ENCODE results near the gene ASTN2.

ASTN2 gene

GRCh38 chr9:116724123-116724522, 690.7 kb downstream of the ASTN2 start:
- no peak for DNase-seq (ENCODE audit: low read depth)

DNA sequence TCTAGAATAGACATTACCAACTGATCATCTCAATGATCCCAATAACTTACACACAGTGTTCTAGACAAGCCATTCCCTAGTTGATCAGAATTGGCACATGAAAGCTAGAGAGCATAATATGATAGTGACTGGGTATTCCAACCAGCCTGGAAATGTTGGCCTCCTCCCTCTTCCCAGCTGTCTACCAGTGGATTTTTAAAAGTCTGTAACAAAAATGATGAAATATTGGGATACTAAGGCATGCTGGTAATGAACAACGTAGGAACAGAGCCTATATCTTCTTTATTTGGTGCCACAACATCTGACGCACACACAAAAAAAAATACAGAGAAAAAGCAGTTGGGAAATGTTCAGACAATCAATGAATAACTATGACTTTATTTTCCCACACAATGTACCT, 692.9 kb downstream of the ASTN2 start:
- no peak for DNase-seq (ENCODE audit: low read depth)
- TF ChIP-seq, protein P1, sequence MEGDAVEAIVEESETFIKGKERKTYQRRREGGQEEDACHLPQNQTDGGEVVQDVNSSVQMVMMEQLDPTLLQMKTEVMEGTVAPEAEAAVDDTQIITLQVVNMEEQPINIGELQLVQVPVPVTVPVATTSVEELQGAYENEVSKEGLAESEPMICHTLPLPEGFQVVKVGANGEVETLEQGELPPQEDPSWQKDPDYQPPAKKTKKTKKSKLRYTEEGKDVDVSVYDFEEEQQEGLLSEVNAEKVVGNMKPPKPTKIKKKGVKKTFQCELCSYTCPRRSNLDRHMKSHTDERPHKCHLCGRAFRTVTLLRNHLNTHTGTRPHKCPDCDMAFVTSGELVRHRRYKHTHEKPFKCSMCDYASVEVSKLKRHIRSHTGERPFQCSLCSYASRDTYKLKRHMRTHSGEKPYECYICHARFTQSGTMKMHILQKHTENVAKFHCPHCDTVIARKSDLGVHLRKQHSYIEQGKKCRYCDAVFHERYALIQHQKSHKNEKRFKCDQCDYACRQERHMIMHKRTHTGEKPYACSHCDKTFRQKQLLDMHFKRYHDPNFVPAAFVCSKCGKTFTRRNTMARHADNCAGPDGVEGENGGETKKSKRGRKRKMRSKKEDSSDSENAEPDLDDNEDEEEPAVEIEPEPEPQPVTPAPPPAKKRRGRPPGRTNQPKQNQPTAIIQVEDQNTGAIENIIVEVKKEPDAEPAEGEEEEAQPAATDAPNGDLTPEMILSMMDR (conservative IDR thresholded peaks at IDR 0.05; ENCODE audit: low read length) = no peak
- H3K4me3 ChIP-seq (ENCODE audit: low read length) = no peak overlapping the region

More at GRCh38 chr9:116724123-116724522, 690.7 kb downstream of the ASTN2 start:
- TF ChIP-seq, protein P1 (conservative IDR thresholded peaks at IDR 0.05; ENCODE audit: low read length) = no peak
- no peak overlapping the region for H3K4me3 ChIP-seq (ENCODE audit: low read length)

DNA sequence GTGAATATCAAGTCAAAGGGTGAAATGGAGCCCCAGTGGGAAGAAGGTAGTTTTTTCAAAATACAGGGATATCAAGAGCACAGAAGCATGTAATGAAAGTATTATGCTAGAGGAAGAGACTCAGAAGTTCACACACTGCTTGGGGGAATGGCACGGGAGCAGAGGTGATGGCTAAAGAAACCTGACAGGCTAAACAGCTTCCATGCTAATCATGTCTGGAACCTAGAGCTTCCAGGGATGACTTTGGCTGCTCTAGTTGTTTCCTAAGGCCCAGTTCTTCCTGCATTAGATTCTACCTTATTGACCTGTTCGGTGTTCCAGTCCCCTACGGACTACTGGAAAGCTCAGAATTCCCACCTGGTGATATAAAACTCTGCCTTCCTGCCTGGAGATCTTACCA, 693.4 kb downstream of the ASTN2 start:
- TF ChIP-seq, protein P1 (conservative IDR thresholded peaks at IDR 0.05; ENCODE audit: low read length) = no peak
- no peak overlapping the region for H3K4me3 ChIP-seq (ENCODE audit: low read length)
- no peak for DNase-seq (ENCODE audit: low read depth)

DNA sequence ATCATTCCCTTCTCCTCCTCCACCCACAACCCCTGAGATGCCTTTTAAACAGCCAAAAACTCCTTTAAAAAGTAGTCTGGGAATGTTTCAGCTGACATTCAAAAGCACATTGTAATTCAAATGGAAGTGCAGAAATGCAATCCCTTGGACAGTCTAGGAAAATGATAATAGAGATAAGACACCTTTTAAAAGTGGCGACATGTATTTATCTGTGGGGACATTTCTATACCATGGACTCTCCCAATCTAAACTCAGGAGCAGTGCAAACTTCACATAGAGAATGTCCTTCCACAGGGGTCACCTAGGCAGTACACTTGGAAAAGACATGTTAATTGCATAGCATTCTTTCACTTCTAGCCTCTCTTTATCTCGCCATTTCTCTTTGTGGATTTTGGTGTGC, 694.7 kb downstream of the ASTN2 start:
- no peak for DNase-seq (ENCODE audit: low read depth)

GRCh38 chr9:116718111-116718510, 696.7 kb downstream of the ASTN2 start:
- TF ChIP-seq, protein P1 (conservative IDR thresholded peaks at IDR 0.05; ENCODE audit: low read length) = no peak
- no peak for DNase-seq (ENCODE audit: low read depth)
- no peak overlapping the region for H3K4me3 ChIP-seq (ENCODE audit: low read length)

More for the DNA sequence above, 694.7 kb downstream of the ASTN2 start:
- no peak overlapping the region for H3K4me3 ChIP-seq (ENCODE audit: low read length)
- TF ChIP-seq, protein P1 (conservative IDR thresholded peaks at IDR 0.05; ENCODE audit: low read length) = no peak

GRCh38 chr9:116717150-116717549, 697.7 kb downstream of the ASTN2 start:
- TF ChIP-seq, protein P1 (conservative IDR thresholded peaks at IDR 0.05; ENCODE audit: low read length) = no peak
- no peak overlapping the region for H3K4me3 ChIP-seq (ENCODE audit: low read length)
- DNase-seq (ENCODE audit: low read depth) = peak; percentile 77

GRCh38 chr9:116716438-116716837, 698.4 kb downstream of the ASTN2 start:
- TF ChIP-seq, protein P1 (conservative IDR thresholded peaks at IDR 0.05; ENCODE audit: low read length) = no peak
- H3K4me3 ChIP-seq (ENCODE audit: low read length) = no peak overlapping the region

More at GRCh38 chr9:116716438-116716837, 698.4 kb downstream of the ASTN2 start:
- DNase-seq (ENCODE audit: low read depth) = peak; percentile 37

Measured in AG10803 (cell line).